Loucy (cell line): ENCODE results near the gene SAE1.

Experiments used
- H2AFZ ChIP-seq: fragments of 200-600 bp; sonication (generic); 2 replicates; pipeline ENCODE4 v1.6.0; 2016; ENCODE audit warnings: antibody characterized with exemption, mild to moderate bottlenecking, low read length, moderate library complexity
- H3F3A ChIP-seq: fragments of 200-600 bp; 2 replicates; pipeline ENCODE4 v1.6.0; 2016; ENCODE audit warnings: antibody characterized with exemption, low read depth, mild to moderate bottlenecking
- H3K27me3 ChIP-seq: fragments of 200-600 bp; sonication (generic); 2 replicates; pipeline ENCODE4 v1.6.1; 2014; ENCODE audit warnings: low read length, mild to moderate bottlenecking; ENCODE audit not compliant: insufficient read depth, poor library complexity, severe bottlenecking
- H3K36me3 ChIP-seq: fragments of 200-600 bp; sonication (generic); 2 replicates; pipeline ENCODE4 v1.6.1; 2016; ENCODE audit warnings: low read length; ENCODE audit not compliant: insufficient read depth
- H3K4me1 ChIP-seq: fragments of 200-600 bp; sonication (generic); 2 replicates; pipeline ENCODE4 v1.5.1; 2014; ENCODE audit warnings: low read length, mild to moderate bottlenecking; ENCODE audit not compliant: insufficient read depth, poor library complexity, severe bottlenecking
- H3K4me2 ChIP-seq: fragments of 200-600 bp; sonication (generic); 2 replicates; pipeline ENCODE4 v1.6.0; 2014; ENCODE audit warnings: antibody characterized with exemption, low read length, low read depth, mild to moderate bottlenecking; ENCODE audit not compliant: poor library complexity, severe bottlenecking
- H3K4me3 ChIP-seq: fragments of 200-600 bp; sonication (generic); 2 replicates; pipeline ENCODE4 v1.5.1; 2014; ENCODE audit warnings: low read length, mild to moderate bottlenecking, mixed read lengths; ENCODE audit not compliant: poor library complexity, severe bottlenecking
- H3K79me2 ChIP-seq: fragments of 200-600 bp; sonication (generic); 2 replicates; pipeline ENCODE4 v1.6.1; 2014; ENCODE audit warnings: low read length; ENCODE audit not compliant: insufficient read depth
- H3K9ac ChIP-seq: fragments of 200-600 bp; sonication (generic); 2 replicates; pipeline ENCODE4 v1.6.0; 2014; ENCODE audit warnings: mild to moderate bottlenecking, low read depth, low read length, moderate library complexity; ENCODE audit not compliant: poor library complexity, severe bottlenecking
- H3K9me2 ChIP-seq: fragments of 200-600 bp; sonication (generic); replicated peaks from 2 replicates; pipeline ENCODE4 v1.6.1; 2016; ENCODE audit warnings: low read depth, low read length, mixed read lengths
- H3K9me3 ChIP-seq: fragments of 200-600 bp; sonication (generic); 2 replicates; pipeline ENCODE4 v1.6.1; 2014; ENCODE audit warnings: mild to moderate bottlenecking, antibody characterized with exemption, low read length, low read depth; ENCODE audit not compliant: insufficient read depth
- H4K20me1 ChIP-seq: fragments of 200-600 bp; sonication (generic); 2 replicates; pipeline ENCODE4 v1.6.0; 2014; ENCODE audit warnings: antibody characterized with exemption, low read length, mild to moderate bottlenecking; ENCODE audit not compliant: insufficient read depth, poor library complexity, severe bottlenecking
- CTCF ChIP-seq: fragments of 200-600 bp; sonication (generic); conservative IDR thresholded peaks from 2 replicates; pipeline ENCODE4 v1.5.1; 2014; ENCODE audit warnings: mild to moderate bottlenecking, antibody characterized with exemption, low read length
- EZH2phosphoT487 ChIP-seq: fragments of 200-600 bp; IDR thresholded peaks from 2 replicates; pipeline ENCODE4 v1.6.1; 2018; ENCODE audit warnings: antibody characterized with exemption, mild to moderate bottlenecking, moderate library complexity, borderline replicate concordance

Gene SAE1

GRCh38 chr19:47210180-47210490, 79.5 kb downstream of the SAE1 start:
- Histone ChIP-seq H3K9ac (no peak overlapping the region), H3K4me3 (no peak overlapping the region), H3K79me2 (no peaks in the 10 kb centered on the region), H3F3A (peaks cover 5% of the 10 kb centered on the region; the same call in 1 of the 2 replicates), H3K27me3 (no peaks in the 10 kb centered on the region), H3K9me2 (no peaks in the 10 kb centered on the region), H3K4me1 (peaks cover 2% of the 10 kb centered on the region), H4K20me1 (no peaks in the 10 kb centered on the region), H3K36me3 (peaks cover 63% of the 10 kb centered on the region; the same call in 1 of the 2 replicates), H3K4me2 (no peak overlapping the region), H2AFZ (no peak overlapping the region), H3K9me3 (no peaks in the 10 kb centered on the region)
- no peak for TF ChIP-seq EZH2phosphoT487
- no peak for TF ChIP-seq CTCF

GRCh38 chr19:47210689-47211316, 80.2 kb downstream of the SAE1 start:
- Histone ChIP-seq H3K9me3 (no peaks in the 10 kb centered on the region), H3K27me3 (no peaks in the 10 kb centered on the region), H3K9ac (peak overlapping the region; percentile 41), H3K36me3 (peaks cover 56% of the 10 kb centered on the region; the same call in 1 of the 2 replicates), H3K4me1 (peaks cover 2% of the 10 kb centered on the region), H3K4me3 (no peak overlapping the region), H4K20me1 (no peaks in the 10 kb centered on the region), H3K9me2 (no peaks in the 10 kb centered on the region), H2AFZ (no peak overlapping the region), H3K4me2 (peak overlapping the region; percentile 12), H3F3A (peaks cover 5% of the 10 kb centered on the region; the same call in 1 of the 2 replicates), H3K79me2 (no peaks in the 10 kb centered on the region)
- TF ChIP-seq EZH2phosphoT487 (no peak), CTCF (peak; percentile 85)

GRCh38 chr19:47215581-47215980, 84.9 kb downstream of the SAE1 start:
- no peaks in the 10 kb centered on the region for H3F3A ChIP-seq
- H3K9me2 ChIP-seq, result no peaks in the 10 kb centered on the region
- H3K9me3 ChIP-seq, result no peaks in the 10 kb centered on the region
- H3K4me2 ChIP-seq, result no peak overlapping the region
- H2AFZ ChIP-seq, result no peak overlapping the region
- no peak overlapping the region for H3K4me3 ChIP-seq
- TF ChIP-seq CTCF (no peak), EZH2phosphoT487 (no peak)
- no peaks in the 10 kb centered on the region for H4K20me1 ChIP-seq
- peaks cover 10% of the 10 kb centered on the region; the same call in 1 of the 2 replicates for H3K36me3 ChIP-seq
- no peaks in the 10 kb centered on the region for H3K27me3 ChIP-seq
- no peaks in the 10 kb centered on the region for H3K79me2 ChIP-seq
- peaks cover 2% of the 10 kb centered on the region for H3K4me1 ChIP-seq
- no peak overlapping the region for H3K9ac ChIP-seq
